Measurements from ENCODE around the gene DDB1. TPM values are rescaled to one million over a fixed set of nuclear protein-coding genes. Genes with fewer than 3 reads are reported as not detected.

Gene DDB1
- total and polyA plus RNA-seq, 9 of the 15 experiments (the other 6 are each of a cell fraction or from before 2014, with no cell fraction given), result 172 to 361 (median 266) TPM

- no peak for TF ChIP-seq ZNF395 (CRISPR knock-in tag; IDR thresholded peaks at IDR 0.05)
- TF ChIP-seq ELF2 (CRISPR knock-in tag; IDR thresholded peaks at IDR 0.05), result no peak
- no peak for TF ChIP-seq ZNF717 (CRISPR knock-in tag; IDR thresholded peaks at IDR 0.05)
- peak; percentile 60; the same call in 1 of the 2 replicates for TF ChIP-seq SMARCE1 (IDR thresholded peaks at IDR 0.05)
- no peak for TF ChIP-seq E2F1 (CRISPR knock-in tag; IDR thresholded peaks at IDR 0.05)
- TF ChIP-seq ZNF780A (CRISPR knock-in tag; IDR thresholded peaks at IDR 0.05), result no peak
- no peak for TF ChIP-seq SETDB1 (IDR thresholded peaks at IDR 0.05; ENCODE audit: low read length)
- no peak for TF ChIP-seq MCM7 (IDR thresholded peaks at IDR 0.05)
- TF ChIP-seq REST (IDR thresholded peaks at IDR 0.05; ENCODE audit: borderline replicate concordance), result no peak
- TF ChIP-seq REST (CRISPR knock-in tag; IDR thresholded peaks at IDR 0.05; ENCODE audit: low read depth), result no peak
- TF ChIP-seq PPARD (CRISPR knock-in tag; IDR thresholded peaks at IDR 0.05), result no peak
- TF ChIP-seq ADNP (tag; IDR thresholded peaks at IDR 0.05), result no peak
- TF ChIP-seq ARID1B (IDR thresholded peaks at IDR 0.05), result peak; percentile 90
- no peak for TF ChIP-seq KDM1A (IDR thresholded peaks at IDR 0.05)
- no peak for TF ChIP-seq PRDM10 (IDR thresholded peaks at IDR 0.05; ENCODE audit: partially characterized antibody)
These were observed 34.5 kb upstream of the DDB1 start (continued) for GRCh38 chr11:61367406-61367805.
